ENCODE results near the gene NEDD9.

- TF ChIP-seq POLR2AphosphoS5 (IDR thresholded peaks at IDR 0.05; ENCODE audit: low read depth, low read length) (no peak), POLR2A (IDR thresholded peaks at IDR 0.05; ENCODE audit: low read depth, low read length) (no peak)
These were observed 31.6 kb upstream of the NEDD9 start for GRCh38 chr6:11264100-11264499.

Measured in GM12892 (cell line).